H9 (cell line): ENCODE data around the gene CGB8. TPM values are rescaled to one million over a fixed set of nuclear protein-coding genes. Genes with fewer than 3 reads are reported as not detected.

Experiments
- DNase-seq: peaks from one replicate; pipeline ENCODE4 v3.0.0-alpha.2; 2017
- H2AFZ ChIP-seq: one replicate; pipeline ENCODE4 v1.6.1; 2013; ENCODE audit warnings: mild to moderate bottlenecking, low read length, control low read depth, moderate library complexity
- H2AK5ac ChIP-seq: 2 replicates; pipeline ENCODE4 v1.6.1; 2013; ENCODE audit warnings: low read length, control low read depth, mixed read lengths; ENCODE audit not compliant: insufficient read length
- H2BK120ac ChIP-seq: one replicate; pipeline ENCODE4 v1.6.1; 2013; ENCODE audit warnings: low read depth, mild to moderate bottlenecking, low read length, control low read depth, inconsistent platforms; ENCODE audit not compliant: poor library complexity, severe bottlenecking
- H2BK12ac ChIP-seq: 2 replicates; pipeline ENCODE4 v1.6.1; 2013; ENCODE audit warnings: low read length, control low read depth, mixed read lengths, low read depth; ENCODE audit not compliant: insufficient read length
- H2BK15ac ChIP-seq: 2 replicates; pipeline ENCODE4 v1.6.1; 2013; ENCODE audit warnings: low read depth, low read length, control low read depth
- H2BK20ac ChIP-seq: one replicate; pipeline ENCODE4 v1.6.1; 2013; ENCODE audit warnings: low read depth, mild to moderate bottlenecking, low read length, control low read depth, inconsistent platforms; ENCODE audit not compliant: poor library complexity, severe bottlenecking
- H2BK5ac ChIP-seq: 2 replicates; pipeline ENCODE4 v1.6.1; 2013; ENCODE audit warnings: low read length, control low read depth, mixed read lengths; ENCODE audit not compliant: insufficient read length
- H3K14ac ChIP-seq: 2 replicates; pipeline ENCODE4 v1.6.1; 2013; ENCODE audit warnings: low read length, control low read depth; ENCODE audit not compliant: insufficient read depth
- H3K18ac ChIP-seq: 2 replicates; pipeline ENCODE4 v1.6.1; 2013; ENCODE audit warnings: low read depth, mild to moderate bottlenecking, mixed read lengths, low read length, control low read depth; ENCODE audit not compliant: insufficient read length
- H3K23ac ChIP-seq: 2 replicates; pipeline ENCODE4 v1.6.1; 2013; ENCODE audit warnings: low read length, control low read depth, mixed read lengths, low read depth; ENCODE audit not compliant: insufficient read length
- H3K23me2 ChIP-seq: 2 replicates; pipeline ENCODE4 v1.6.1; 2013; ENCODE audit warnings: low read depth, mild to moderate bottlenecking, mixed read lengths, low read length, control low read depth; ENCODE audit not compliant: insufficient read length, poor library complexity, severe bottlenecking
- H3K27ac ChIP-seq: 2 replicates; pipeline ENCODE4 v1.5.1; 2013; ENCODE audit warnings: low read length, control low read depth, mixed read lengths, low read depth; ENCODE audit not compliant: insufficient read length
- H3K27me3 ChIP-seq: 2 replicates; pipeline ENCODE4 v1.6.1; 2013; ENCODE audit warnings: low read length, control low read depth, inconsistent platforms; ENCODE audit not compliant: insufficient read depth
- H3K4ac ChIP-seq: 2 replicates; pipeline ENCODE4 v1.6.1; 2013; ENCODE audit warnings: low read depth, mild to moderate bottlenecking, control low read depth, inconsistent platforms, low read length, moderate library complexity
- H3K4me1 ChIP-seq: 2 replicates; pipeline ENCODE4 v1.6.1; 2013; ENCODE audit warnings: low read length, control low read depth, inconsistent platforms; ENCODE audit not compliant: insufficient read depth
- H3K4me2 ChIP-seq: 2 replicates; pipeline ENCODE4 v1.6.1; 2013; ENCODE audit warnings: low read length, control low read depth, mixed read lengths; ENCODE audit not compliant: insufficient read length, insufficient read depth
- H3K56ac ChIP-seq: 2 replicates; pipeline ENCODE4 v1.6.1; 2013; ENCODE audit warnings: low read depth, mild to moderate bottlenecking, mixed read lengths, low read length, control low read depth; ENCODE audit not compliant: insufficient read length
- H3K79me1 ChIP-seq: 2 replicates; pipeline ENCODE4 v1.6.1; 2013; ENCODE audit warnings: low read depth, mild to moderate bottlenecking, moderate library complexity, low read length, control low read depth, inconsistent platforms; ENCODE audit not compliant: insufficient read depth, poor library complexity, severe bottlenecking
- H3K79me2 ChIP-seq: 2 replicates; pipeline ENCODE4 v1.6.1; 2013; ENCODE audit warnings: low read length, control low read depth, inconsistent platforms; ENCODE audit not compliant: insufficient read depth
- H3K9ac ChIP-seq: 2 replicates; pipeline ENCODE4 v1.6.1; 2013; ENCODE audit warnings: low read length, control low read depth, mixed read lengths; ENCODE audit not compliant: insufficient read length; ENCODE audit errors: extremely low read depth
- H3K9me3 ChIP-seq: one replicate; pipeline ENCODE4 v1.6.1; 2013; ENCODE audit warnings: low read depth, low read length, inconsistent platforms; ENCODE audit not compliant: control insufficient read depth
- H3T11ph ChIP-seq: one replicate; pipeline ENCODE4 v1.6.1; 2013; ENCODE audit warnings: mild to moderate bottlenecking, low read length, control low read depth, inconsistent platforms
- H4K20me1 ChIP-seq: one replicate; pipeline ENCODE4 v1.6.1; 2013; ENCODE audit not compliant: control insufficient read depth, insufficient read length, insufficient read depth
- H4K5ac ChIP-seq: 2 replicates; pipeline ENCODE4 v1.6.1; 2013; ENCODE audit warnings: low read depth, mild to moderate bottlenecking, mixed read lengths, low read length, control low read depth; ENCODE audit not compliant: insufficient read length
- H4K8ac ChIP-seq: replicated peaks from 2 replicates; pipeline ENCODE4 v1.6.1; 2013; ENCODE audit warnings: low read length, control low read depth, mixed read lengths, low read depth; ENCODE audit not compliant: insufficient read length
- H4K91ac ChIP-seq: 2 replicates; pipeline ENCODE4 v1.6.1; 2013; ENCODE audit warnings: low read depth, mild to moderate bottlenecking, moderate library complexity, mixed read lengths, low read length, control low read depth; ENCODE audit not compliant: insufficient read length
- H3K27ac Mint-ChIP-seq, 3 experiments: 2 replicates in 2 of 3; 3 replicates in 1 of 3; pipeline ENCODE4 v1.8.0; 2020 to 2021; ENCODE audit warnings: mixed read lengths in 3 of 3, mild to moderate bottlenecking in 1 of 3, moderate library complexity in 1 of 3
- H3K27me3 Mint-ChIP-seq: 2 replicates; pipeline ENCODE4 v1.8.0; 2021; ENCODE audit warnings: low read depth, mild to moderate bottlenecking, moderate library complexity, mixed read lengths
- H3K36me3 Mint-ChIP-seq, 3 experiments: 2 replicates in 2 of 3; 3 replicates in 1 of 3; pipeline ENCODE4 v1.8.0; 2020 to 2021; ENCODE audit warnings: low read depth in 3 of 3, mixed read lengths in 3 of 3; ENCODE audit not compliant: insufficient read depth in 1 of 3
- H3K4me1 Mint-ChIP-seq, 2 experiments: 2 replicates each; pipeline ENCODE4 v1.8.0; 2020; ENCODE audit warnings: mixed read lengths in 2 of 2
- H3K4me3 Mint-ChIP-seq, 2 experiments: 2 replicates in 1 of 2; 3 replicates in 1 of 2; pipeline ENCODE4 v1.8.0; 2020 to 2021; ENCODE audit warnings: mild to moderate bottlenecking in 2 of 2, mixed read lengths in 2 of 2, moderate library complexity in 1 of 2
- H3K9me3 Mint-ChIP-seq, 2 experiments: 2 replicates in 1 of 2; 3 replicates in 1 of 2; pipeline ENCODE4 v1.8.0; 2020; ENCODE audit warnings: mild to moderate bottlenecking in 2 of 2, mixed read lengths in 2 of 2, moderate library complexity in 1 of 2
- CTCF ChIP-seq: fragments of 200-600 bp; sonication (generic); conservative IDR thresholded peaks from 3 replicates; pipeline ENCODE4 v1.8.0; 2021; ENCODE audit warnings: antibody characterized with exemption, mild to moderate bottlenecking
- WGBS: extraction: QIAGEN DNeasy Blood & Tissue Kit; methylation state at CpG from one replicate; pipeline ENCODE4 v1.1.7; 2013; ENCODE audit warnings: missing lambda C conversion rate, low lambda C conversion rate, mixed read lengths; ENCODE audit not compliant: insufficient read length; ENCODE audit errors: extremely low coverage; 5-methylcytosine and 5-hydroxymethylcytosine counted together
- total RNA-seq: library from RNA; stranded (reverse); gene quantifications from 2 replicates; pipeline ENCODE4 v1.2.1, GENCODE V29; 2021

CGB8 gene
- total RNA-seq, 1 experiment from 2014 or later: not detected

DNA sequence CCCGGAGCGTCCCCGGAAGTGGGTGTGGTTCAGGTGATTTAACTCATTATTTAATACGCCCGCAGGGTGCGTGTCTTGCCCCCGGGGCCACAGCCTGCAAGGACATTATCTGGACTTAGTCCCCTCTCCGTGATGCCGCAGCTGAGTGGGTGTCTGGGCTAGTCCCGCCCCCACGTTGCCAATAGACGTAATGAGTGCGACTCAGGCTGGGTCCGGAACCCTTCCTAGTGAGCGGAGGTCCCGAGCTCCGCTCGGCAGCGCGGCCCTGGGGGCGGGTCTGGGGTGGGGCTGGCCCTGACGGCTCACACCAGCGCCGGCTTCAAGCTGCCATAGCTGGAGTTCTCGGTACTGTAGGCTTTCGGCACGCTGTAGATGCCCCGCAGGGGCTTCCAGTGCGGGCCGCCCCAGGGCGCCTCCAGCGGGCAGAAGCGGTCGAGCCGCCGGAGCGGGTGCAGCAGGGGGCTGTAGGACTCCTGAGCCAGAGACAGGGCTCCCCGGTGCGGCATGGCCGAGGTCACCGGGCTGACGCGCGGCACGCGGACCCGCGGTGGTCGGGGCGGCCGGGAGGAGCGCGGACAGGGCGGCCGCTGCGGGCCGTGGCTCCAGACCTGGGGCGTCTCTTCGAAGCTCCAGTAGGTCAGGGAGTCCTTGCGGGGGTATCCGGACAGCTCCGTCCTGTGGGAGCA lies 31.1 kb downstream of the CGB8 start:
- no peak overlapping the region for H4K91ac ChIP-seq
- H2BK12ac ChIP-seq: no peak overlapping the region
- H3K23ac ChIP-seq: no peak overlapping the region
- H2BK120ac ChIP-seq: no peak overlapping the region
- H3K9me3 ChIP-seq: no peaks in the 10 kb centered on the region
- no peak overlapping the region for H4K8ac ChIP-seq
- peaks cover 39% of the 10 kb centered on the region for H3K27me3 Mint-ChIP-seq
- H3K4me3 Mint-ChIP-seq: peak overlapping the region; percentile 54 to 66; a peak in 4 of 5 replicates
- no peaks in the 10 kb centered on the region for H3K79me2 ChIP-seq
- H3K4me1 Mint-ChIP-seq: peaks cover 15 to 36% of the 10 kb centered on the region in 2 experiments
- H3T11ph ChIP-seq: no peak overlapping the region
- H2AK5ac ChIP-seq: no peak overlapping the region
- peak; percentile 75 for DNase-seq
- H3K9ac ChIP-seq: no peak overlapping the region
- H3K27ac ChIP-seq: no peak overlapping the region
- H4K20me1 ChIP-seq: no peaks in the 10 kb centered on the region
- H2AFZ ChIP-seq: no peak overlapping the region
- WGBS: no CpG with 5 or more reads among the region's 62 CpGs
- H3K4me2 ChIP-seq: peak overlapping the region; percentile 25
- no peak overlapping the region for H3K27ac Mint-ChIP-seq
- H2BK15ac ChIP-seq: no peak overlapping the region
- TF ChIP-seq CTCF: peak; percentile 42
- peaks cover 0 to 1% of the 10 kb centered on the region in 2 experiments; a peak in 2 of 5 replicates for H3K9me3 Mint-ChIP-seq
- no peak overlapping the region for H3K56ac ChIP-seq
- no peak overlapping the region for H2BK20ac ChIP-seq
- H3K36me3 Mint-ChIP-seq: peaks cover 8 to 35% (median 33%) of the 10 kb centered on the region in 3 experiments; a peak in 6 of 7 replicates
- H2BK5ac ChIP-seq: no peak overlapping the region
- H3K18ac ChIP-seq: no peak overlapping the region
- peaks cover 4% of the 10 kb centered on the region; the same call in 1 of the 2 replicates for H3K4me1 ChIP-seq
- H3K79me1 ChIP-seq: no peaks in the 10 kb centered on the region
- H3K4ac ChIP-seq: no peak overlapping the region
- H3K23me2 ChIP-seq: peaks cover 8% of the 10 kb centered on the region
- H4K5ac ChIP-seq: no peak overlapping the region
- H3K14ac ChIP-seq: no peak overlapping the region; the same call in 1 of the 2 replicates
- no peaks in the 10 kb centered on the region; the same call in 1 of the 2 replicates for H3K27me3 ChIP-seq
